ENCODE measurements around the gene CCNG2.

DNA sequence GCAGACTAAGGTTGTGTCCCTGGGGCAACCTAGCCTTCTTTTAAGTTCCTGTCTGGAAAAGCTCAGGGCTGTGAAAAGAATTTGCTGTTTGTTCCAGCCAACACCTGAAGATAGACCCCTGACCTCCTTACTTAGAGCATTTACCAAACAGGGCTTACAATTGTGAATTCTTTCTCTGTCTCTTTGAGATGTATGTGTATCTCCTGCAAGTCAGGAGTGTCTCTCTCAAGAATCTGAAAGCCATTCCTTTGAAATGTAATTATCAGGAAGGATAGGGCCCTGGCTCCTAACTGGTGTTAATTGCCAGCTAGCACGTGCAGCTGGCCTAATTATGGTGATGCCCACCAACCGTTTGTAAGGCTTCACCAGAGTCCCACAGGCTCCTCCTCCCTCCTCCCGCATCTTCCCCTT lies 18.2 kb downstream of the CCNG2 start:
- no peak for TF ChIP-seq POLR2A (IDR thresholded peaks at IDR 0.05)
- TF ChIP-seq, protein P1, sequence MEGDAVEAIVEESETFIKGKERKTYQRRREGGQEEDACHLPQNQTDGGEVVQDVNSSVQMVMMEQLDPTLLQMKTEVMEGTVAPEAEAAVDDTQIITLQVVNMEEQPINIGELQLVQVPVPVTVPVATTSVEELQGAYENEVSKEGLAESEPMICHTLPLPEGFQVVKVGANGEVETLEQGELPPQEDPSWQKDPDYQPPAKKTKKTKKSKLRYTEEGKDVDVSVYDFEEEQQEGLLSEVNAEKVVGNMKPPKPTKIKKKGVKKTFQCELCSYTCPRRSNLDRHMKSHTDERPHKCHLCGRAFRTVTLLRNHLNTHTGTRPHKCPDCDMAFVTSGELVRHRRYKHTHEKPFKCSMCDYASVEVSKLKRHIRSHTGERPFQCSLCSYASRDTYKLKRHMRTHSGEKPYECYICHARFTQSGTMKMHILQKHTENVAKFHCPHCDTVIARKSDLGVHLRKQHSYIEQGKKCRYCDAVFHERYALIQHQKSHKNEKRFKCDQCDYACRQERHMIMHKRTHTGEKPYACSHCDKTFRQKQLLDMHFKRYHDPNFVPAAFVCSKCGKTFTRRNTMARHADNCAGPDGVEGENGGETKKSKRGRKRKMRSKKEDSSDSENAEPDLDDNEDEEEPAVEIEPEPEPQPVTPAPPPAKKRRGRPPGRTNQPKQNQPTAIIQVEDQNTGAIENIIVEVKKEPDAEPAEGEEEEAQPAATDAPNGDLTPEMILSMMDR (IDR thresholded peaks at IDR 0.05) = no peak

Data from thyroid gland (tissue), 4 donors.